SK-MEL-5 (cell line): ENCODE data around the gene ITPK1. TPM values are rescaled to one million over a fixed set of nuclear protein-coding genes. Genes with fewer than 3 reads are reported as not detected.

Experiments used
- DNase-seq: peaks from one replicate; pipeline ENCODE4 v3.0.0-alpha.2; 2016; ENCODE audit warnings: low read depth, low spot score
- in situ Hi-C: cut with HindIII; loops from 2 replicates; pipeline ENCODE4 v1.10.0; 2016; ENCODE audit warnings: low sequenced_read_pairs, high pct_unique_total_duplicates, low pct_unique_long_range_greater_than_20kb
- total RNA-seq: library from RNA; depleted of rRNA; stranded (reverse); fragments of >200 nt; shearing (Covaris generic); gene quantifications from 2 replicates; pipeline ENCODE4 v1.2.3, GENCODE V29; 2014

The ITPK1 gene
- total RNA-seq, 1 experiment from 2014 or later: 45.2 TPM

DNA sequence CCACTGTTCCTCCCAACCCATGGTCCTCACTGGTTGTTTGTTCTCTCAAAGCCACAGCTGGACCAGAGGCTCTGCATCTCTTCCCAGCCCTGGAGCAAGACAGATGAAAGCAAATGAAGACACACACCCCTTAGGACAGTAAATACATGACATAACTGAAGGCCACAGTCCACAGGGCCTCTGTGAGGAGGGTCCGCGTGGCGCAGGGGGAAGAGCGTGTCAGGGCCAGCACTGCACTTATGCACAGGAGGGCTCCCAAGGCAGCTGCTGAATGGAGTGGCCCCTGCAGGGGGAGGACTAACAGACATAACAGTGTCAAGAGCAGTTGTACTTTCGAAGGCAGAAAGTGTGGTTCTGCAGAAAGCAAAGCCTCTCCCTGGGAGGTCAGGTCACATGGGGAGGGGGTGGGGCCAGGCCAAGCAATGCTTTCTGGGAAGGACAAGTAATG is 112.8 kb downstream of the ITPK1 start:
- DNase-seq: no peak

GRCh38 chr14:93002049-93002448 is 113.7 kb downstream of the ITPK1 start:
- DNase-seq: no peak
- in situ Hi-C loops: no loop called here

More for the DNA sequence above, 112.8 kb downstream of the ITPK1 start:
- in situ Hi-C loops: no loop called here

DNA sequence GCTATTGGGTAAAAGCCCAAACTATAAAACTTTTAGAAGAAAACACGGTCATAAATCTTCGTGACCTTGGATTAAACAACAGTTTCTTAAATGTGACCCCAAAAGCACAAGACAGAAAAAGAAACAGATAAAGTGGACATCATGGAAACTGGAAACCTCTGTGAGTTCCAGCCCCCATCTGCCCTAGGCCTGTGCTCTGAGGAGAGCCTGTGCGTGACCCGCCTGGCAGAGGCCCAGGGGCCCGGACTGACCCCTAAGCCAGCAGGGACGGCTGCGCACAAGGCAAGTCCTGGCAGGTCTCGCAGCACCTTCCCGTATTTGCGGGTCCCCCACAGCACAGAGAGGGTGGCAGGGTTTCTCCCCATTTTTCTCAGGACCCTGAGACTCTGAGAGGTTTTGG is 116.8 kb downstream of the ITPK1 start:
- in situ Hi-C loops: no loop called here
- no peak for DNase-seq

GRCh38 chr14:92997343-92998061 is 118.2 kb downstream of the ITPK1 start:
- in situ Hi-C loops: no loop called here
- no peak for DNase-seq

DNA sequence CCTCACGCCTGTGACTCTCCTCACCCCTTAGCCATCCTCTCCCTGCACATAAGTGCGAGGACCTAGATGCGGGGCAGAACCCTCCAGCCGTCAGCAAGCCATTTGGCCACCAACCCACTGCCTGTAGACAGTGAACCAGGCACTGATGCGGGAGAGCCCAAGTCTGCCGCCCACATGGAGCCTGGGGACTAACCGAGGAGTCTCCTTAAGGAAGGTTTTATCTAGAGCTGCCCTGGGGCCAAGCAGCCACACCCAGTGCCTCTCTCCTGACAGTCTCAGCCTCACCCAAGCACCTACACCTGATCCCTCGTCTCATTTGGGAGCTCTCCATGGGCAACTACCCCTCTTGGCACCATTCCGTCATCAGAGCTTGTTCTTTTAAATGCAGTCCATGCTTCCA is 120.1 kb downstream of the ITPK1 start:
- DNase-seq: no peak
- in situ Hi-C loops: no loop called here

DNA sequence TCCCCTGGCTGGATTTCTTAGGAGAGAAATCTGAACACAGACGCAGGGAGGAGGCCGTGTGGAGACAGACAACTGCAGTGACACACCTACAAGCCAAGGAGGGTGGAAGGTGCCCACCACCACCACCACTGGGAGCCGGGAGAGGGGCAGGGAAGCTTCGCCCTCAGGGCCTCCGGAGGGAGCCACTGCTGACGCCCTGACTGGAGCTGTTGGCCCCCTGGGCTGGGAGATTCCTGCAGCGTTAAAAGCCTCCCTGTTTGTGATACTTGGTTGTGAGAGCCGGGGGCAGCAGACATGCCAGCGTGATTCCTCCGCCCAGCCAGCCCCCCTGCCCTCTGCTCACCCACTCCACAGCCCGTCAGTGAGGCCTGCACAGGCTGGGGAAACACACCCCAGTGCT is 120.8 kb downstream of the ITPK1 start:
- DNase-seq: no peak
- in situ Hi-C loops: no loop called here

GRCh38 chr14:92994131-92994676 is 121.5 kb downstream of the ITPK1 start:
- in situ Hi-C loops: no loop called here
- DNase-seq: no peak

DNA sequence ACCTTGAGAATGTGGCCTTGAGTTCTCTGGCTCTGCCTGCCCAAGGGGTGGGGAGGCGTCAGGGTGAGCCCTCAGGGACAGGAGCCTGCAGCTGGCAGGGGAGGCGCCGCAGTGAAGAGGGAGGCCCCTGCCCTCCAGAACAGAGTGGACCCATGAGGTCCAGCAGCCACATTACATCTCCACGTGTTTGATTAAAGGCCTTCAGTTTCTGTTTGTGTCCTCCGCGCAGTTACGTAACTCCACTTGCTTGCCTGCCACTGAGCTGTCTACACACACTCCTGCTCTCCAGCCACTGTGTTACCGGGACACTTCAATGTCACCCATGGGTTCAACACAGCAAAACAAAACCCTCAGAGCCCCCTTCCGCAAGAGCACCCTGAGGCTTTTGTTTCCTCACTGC is 122.4 kb downstream of the ITPK1 start:
- no peak for DNase-seq
- in situ Hi-C loops: no loop called here

DNA sequence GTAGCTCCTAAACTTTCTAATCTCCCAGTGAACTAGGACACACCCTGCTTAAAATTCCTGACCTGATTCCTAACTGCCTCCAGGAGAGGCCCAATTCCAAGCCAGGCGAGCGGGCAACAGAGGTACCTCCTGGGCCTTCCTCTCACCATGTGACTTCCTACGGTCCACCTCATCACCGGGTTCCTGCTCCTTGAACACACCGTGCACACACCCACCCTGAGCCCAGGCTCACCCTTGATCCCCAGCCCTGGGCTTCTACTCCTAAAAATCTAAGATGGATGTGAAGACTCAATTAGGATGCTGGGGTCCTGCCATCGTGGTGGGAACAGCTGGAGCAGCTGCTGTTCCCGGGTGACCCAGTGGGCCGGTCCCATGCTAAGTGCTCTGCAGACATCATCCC is 124.2 kb downstream of the ITPK1 start:
- in situ Hi-C loops: no loop called here
- no peak for DNase-seq

GRCh38 chr14:92990456-92991430 is 125.0 kb downstream of the ITPK1 start:
- in situ Hi-C loops: no loop called here
- DNase-seq: no peak

DNA sequence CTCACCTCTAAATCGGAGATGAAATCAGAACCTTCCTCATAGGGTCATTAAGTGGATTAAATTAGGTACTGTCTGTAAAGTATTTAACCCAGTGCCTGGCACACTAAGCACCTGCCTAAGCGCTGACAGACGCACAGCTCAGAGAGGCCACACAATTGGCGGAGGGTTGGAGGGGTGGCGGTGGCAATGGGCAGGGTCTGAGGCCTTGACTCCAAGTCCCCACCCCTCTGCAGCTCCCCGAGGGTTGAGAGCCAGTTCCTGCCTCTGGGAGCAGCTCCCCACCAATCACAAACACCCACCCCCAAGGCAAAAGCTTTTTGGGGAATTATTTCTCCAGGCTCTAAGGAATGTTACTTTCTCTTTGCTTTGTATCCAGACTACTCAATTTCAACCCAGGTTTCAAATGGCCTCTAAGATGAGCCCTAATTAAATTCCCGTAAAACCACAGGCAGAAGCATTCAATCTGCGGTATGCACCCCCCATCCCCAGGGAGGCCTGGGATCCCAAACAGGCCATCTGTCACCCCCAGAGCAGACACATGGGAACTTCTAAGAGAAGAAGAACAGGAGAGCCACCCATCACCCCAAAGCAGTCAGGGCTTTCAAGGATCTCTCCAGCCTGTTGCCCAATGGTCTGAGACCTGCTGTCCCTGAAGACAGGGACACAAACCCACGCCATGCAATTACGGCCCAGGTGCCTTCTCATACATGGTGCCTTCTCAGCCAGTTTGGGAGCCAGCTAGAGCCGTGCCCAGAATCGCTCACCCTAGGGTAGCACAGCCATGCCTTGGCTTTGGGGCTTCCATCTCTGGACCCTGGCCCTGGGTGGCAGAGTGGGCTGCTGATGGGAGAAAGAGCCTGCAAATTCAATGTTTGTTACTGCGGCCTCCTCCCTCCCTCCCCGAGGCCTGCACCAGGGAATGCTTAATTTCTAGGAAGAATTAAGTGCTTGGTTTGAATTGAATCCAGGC is 126.7 kb downstream of the ITPK1 start:
- DNase-seq: no peak
- in situ Hi-C loops: no loop called here

GRCh38 chr14:92987713-92988510 is 127.8 kb downstream of the ITPK1 start:
- in situ Hi-C loops: no loop called here

DNA sequence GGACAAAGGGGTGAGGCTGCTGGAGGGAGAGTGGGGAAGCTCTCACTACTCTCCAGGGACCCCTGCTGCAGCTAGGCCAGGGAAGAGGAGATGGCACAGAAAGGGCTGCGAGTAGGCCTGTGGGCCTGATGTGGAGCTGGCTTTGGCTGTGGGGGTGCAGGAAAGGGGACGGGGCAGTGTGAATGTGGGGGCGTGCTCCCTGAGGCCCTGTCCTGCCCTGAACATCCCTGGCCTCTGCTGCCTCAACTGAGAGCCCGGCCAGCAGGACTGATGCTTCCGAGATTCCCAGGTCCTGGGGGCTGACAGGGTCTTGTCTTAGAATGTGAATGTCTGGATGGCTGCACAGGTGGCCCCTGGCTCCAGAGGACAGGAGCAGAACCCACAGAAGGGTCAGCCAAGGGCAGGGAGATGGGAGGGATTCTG is 128.6 kb downstream of the ITPK1 start:
- DNase-seq: no peak

More at GRCh38 chr14:92987713-92988510, 127.8 kb downstream of the ITPK1 start:
- no peak for DNase-seq

GRCh38 chr14:92986254-92987147 is 129.2 kb downstream of the ITPK1 start:
- in situ Hi-C loops: no loop called here
- DNase-seq: peak; percentile 44

More for the DNA sequence above, 128.6 kb downstream of the ITPK1 start:
- in situ Hi-C loops: no loop called here

GRCh38 chr14:92985521-92985920 is 130.2 kb downstream of the ITPK1 start:
- in situ Hi-C loops: no loop called here
- DNase-seq: no peak

DNA sequence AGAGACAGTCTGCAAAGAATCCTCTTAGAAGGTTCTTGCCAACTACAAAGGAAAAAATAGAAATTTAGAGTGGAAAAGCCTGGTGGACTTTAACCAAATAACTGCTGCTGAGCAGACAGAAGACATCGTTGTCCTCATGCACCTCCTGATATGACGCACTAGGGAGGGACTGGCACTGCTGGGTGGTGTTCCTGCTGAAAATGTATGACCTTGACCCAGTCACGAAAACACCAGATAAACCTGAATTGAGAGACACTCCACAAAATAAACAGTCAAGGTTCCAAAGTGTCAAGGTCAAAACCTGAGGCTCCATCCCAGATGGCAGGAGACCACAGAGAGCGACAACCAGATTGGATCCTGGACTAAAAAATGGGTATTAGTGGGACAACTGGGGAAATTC is 130.8 kb downstream of the ITPK1 start:
- DNase-seq: no peak
- in situ Hi-C loops: no loop called here
